HG02840 (cell line): ENCODE data around the gene CDHR2.

Experiments
- ATAC-seq: cut with Tn5 transposase; IDR thresholded peaks from one replicate; pipeline ENCODE4 v1.9.1; 2021; ENCODE audit warnings: mild to moderate bottlenecking, moderate library complexity, moderate number of reproducible peaks; ENCODE audit not compliant: unreplicated experiment, low FRiP score

Gene CDHR2

GRCh38 chr5:176629853-176630680 is 80.9 kb downstream of the CDHR2 start, which contains the start of the genes EIF4E1B and SNCB:
TSS of gene EIF4E1B (plus strand) at chr5:176630675. CDS start at chr5:176642788, 12,113 bp downstream.
TSS of gene SNCB (minus strand) at chr5:176630534. CDS start at chr5:176629654, 880 bp downstream.
- ATAC-seq, result no peak

GRCh38 chr5:176630681-176631222 is 81.6 kb downstream of the CDHR2 start:
- ATAC-seq, result no peak

- no peak for ATAC-seq
Measured at GRCh38 chr5:176631383-176632200, 82.5 kb downstream of the CDHR2 start.

GRCh38 chr5:176632745-176633144 is 83.6 kb downstream of the CDHR2 start:
- no peak for ATAC-seq

GRCh38 chr5:176633598-176633997 is 84.5 kb downstream of the CDHR2 start:
- no peak for ATAC-seq

GRCh38 chr5:176636426-176636825 is 87.3 kb downstream of the CDHR2 start:
- no peak for ATAC-seq

- ATAC-seq, result no peak
Measured at GRCh38 chr5:176637556-176637955, 88.4 kb downstream of the CDHR2 start.

GRCh38 chr5:176638437-176638836 is 89.3 kb downstream of the CDHR2 start:
- ATAC-seq, result no peak

- no peak for ATAC-seq
Measured at GRCh38 chr5:176639208-176639607, 90.1 kb downstream of the CDHR2 start.

GRCh38 chr5:176639981-176640380 is 90.8 kb downstream of the CDHR2 start:
- ATAC-seq, result no peak

GRCh38 chr5:176640616-176641015 is 91.5 kb downstream of the CDHR2 start:
- ATAC-seq, result no peak

GRCh38 chr5:176642675-176643490 is 93.7 kb downstream of the CDHR2 start:
- ATAC-seq, result no peak

GRCh38 chr5:176643491-176644219 is 94.5 kb downstream of the CDHR2 start:
- ATAC-seq, result no peak

GRCh38 chr5:176644294-176644693 is 95.2 kb downstream of the CDHR2 start:
- ATAC-seq, result no peak

GRCh38 chr5:176644878-176645670 is 95.9 kb downstream of the CDHR2 start:
- ATAC-seq, result no peak
